H1 (cell line): ENCODE measurements around the gene ZMYM4. TPM values are rescaled to one million over a fixed set of nuclear protein-coding genes. Genes with fewer than 3 reads are reported as not detected.

ENCODE experiments used
- BACH1 ChIP-seq: IDR thresholded peaks from 2 replicates; pipeline ENCODE4 v1.6.1; 2012; ENCODE audit warnings: low read length, improper control_type of control experiment
- RFX5 ChIP-seq: IDR thresholded peaks from 2 replicates; pipeline ENCODE4 v1.6.1; 2011; ENCODE audit warnings: low read depth, low read length, improper control_type of control experiment, borderline replicate concordance
- TCF12 ChIP-seq: IDR thresholded peaks from 2 replicates; pipeline ENCODE4 v1.6.1; 2011; ENCODE audit warnings: low read depth, mild to moderate bottlenecking, low read length
- polyA plus RNA-seq, 7 experiments: library from polyadenylated mRNA; depleted of rRNA in 3 of 7; stranded (reverse) in 5 of 7; unstranded in 2 of 7; fragments of >200 nt in 5 of 7; fragments of 200-250 nt in 2 of 7; gene quantifications; 1 replicate in 5 of 7; 2 replicates in 1 of 7; 4 replicates in 1 of 7; pipeline versions ENCODE4 v1.2.1 to v1.2.3, GENCODE V29; 2011 to 2013; ENCODE audit warnings: missing spikeins in 2 of 7, mixed read lengths in 2 of 7
- total RNA-seq: library from RNA; stranded (reverse); fragmentation: NEBNext Ultra II Directional; extraction: Animal tissue kit (Norgen Biotek cat#: 25700); gene quantifications from 2 replicates; pipeline ENCODE4 v1.2.1, GENCODE V29; 2021
- TF ChIP-seq, protein P1 (sequence below): IDR thresholded peaks from 2 replicates; pipeline ENCODE4 v1.6.1; 2012; ENCODE audit warnings: inconsistent platforms

ZMYM4 gene
- total and polyA plus RNA-seq, 2 of the 8 experiments (the other 6 are each of a cell fraction or from before 2014, with no cell fraction given): 16.7 to 81.3 TPM

DNA sequence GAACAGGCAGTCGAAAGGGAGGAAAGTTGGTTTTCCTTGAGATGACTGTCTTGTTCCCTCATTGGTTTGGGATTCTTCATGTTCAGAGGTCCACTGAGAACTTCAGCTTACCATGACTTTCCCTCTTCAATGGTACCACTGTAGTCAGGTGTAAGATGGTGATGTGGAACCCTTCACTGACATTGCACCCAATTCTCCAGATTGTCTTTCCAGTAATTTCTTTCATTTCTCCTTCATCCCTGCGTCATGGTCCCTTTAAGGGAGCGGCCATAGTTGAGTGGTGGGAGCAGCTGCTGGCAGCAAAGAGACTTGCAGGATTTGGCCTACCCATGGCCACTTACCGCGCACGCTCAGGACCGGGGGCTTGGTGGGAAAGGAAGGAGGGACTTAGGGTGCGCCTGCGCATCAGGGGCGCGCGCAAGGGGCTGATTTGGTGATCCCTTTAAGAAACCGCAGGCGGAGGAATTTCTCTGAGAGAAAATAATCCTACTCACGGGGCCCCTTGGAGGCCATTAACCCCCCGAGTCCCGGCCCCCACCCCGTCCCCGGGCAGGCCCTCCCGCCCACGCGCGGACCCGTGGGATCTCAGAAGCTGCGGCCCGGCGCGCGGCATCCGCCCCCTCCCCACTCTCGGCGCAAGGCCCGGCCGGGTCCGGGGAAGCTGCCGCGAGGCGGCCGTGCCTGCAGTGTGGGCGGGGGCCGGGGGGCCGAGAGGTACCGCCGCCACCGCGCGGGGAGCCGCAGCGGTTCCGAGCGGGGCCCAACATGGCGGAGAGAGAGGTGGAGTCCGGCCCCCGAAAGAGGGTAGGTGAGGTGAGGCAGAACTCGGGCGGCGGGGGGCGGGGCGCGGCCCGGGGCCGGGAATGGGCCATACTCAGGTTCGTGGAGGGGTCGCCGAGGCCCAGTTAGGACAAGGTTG is at the start of gene ZMYM4 (continued):
- TF ChIP-seq BACH1 (peak; percentile 54), TCF12 (peak; percentile 39; the same call in 1 of the 2 replicates), RFX5 (no peak)
- TF ChIP-seq, protein P1, sequence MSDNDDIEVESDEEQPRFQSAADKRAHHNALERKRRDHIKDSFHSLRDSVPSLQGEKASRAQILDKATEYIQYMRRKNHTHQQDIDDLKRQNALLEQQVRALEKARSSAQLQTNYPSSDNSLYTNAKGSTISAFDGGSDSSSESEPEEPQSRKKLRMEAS: peak; percentile 78
